Hepatocyte (in vitro differentiated cells): Measurements from ENCODE around the gene TCF7L2.

Experiments used
- EZH2 ChIP-seq: fragments of 200-600 bp; sonication (generic); IDR thresholded peaks from 2 replicates; pipeline ENCODE4 v1.6.1; 2016; ENCODE audit warnings: antibody characterized with exemption, mild to moderate bottlenecking, borderline replicate concordance
- EZH2phosphoT487 ChIP-seq: fragments of 200-600 bp; sonication (generic); IDR thresholded peaks from one replicate; pipeline ENCODE4 v1.6.1; 2018; ENCODE audit warnings: antibody characterized with exemption, mild to moderate bottlenecking, low read depth, moderate library complexity; ENCODE audit not compliant: unreplicated experiment, severe bottlenecking
- TF ChIP-seq, protein P1 (sequence below): fragments of 200-600 bp; sonication (generic); IDR thresholded peaks from 2 replicates; pipeline ENCODE4 v1.5.1; 2016; ENCODE audit warnings: antibody characterized with exemption, mild to moderate bottlenecking; ENCODE audit not compliant: poor library complexity

DNA sequence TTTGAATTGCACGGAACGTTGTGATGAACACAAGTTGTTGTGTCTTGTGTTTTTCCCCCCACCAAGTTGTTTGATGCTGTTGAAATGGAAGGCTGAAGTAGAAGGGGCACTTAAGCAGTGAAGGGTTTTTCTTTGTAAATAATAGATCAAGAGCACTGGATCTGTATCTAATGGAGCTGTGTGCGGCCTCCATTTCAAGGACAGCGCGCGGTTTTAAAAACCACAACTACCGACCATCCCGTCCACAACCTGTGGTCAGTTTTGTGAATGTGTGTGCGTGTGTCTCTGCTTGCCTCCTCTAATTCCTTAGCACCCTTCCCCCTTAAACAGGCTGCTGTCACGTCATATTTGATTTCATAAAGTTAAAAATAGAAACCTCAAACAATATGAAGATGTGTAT lies 165.5 kb downstream of the TCF7L2 start:
- no peak for TF ChIP-seq EZH2
- TF ChIP-seq, protein P1, sequence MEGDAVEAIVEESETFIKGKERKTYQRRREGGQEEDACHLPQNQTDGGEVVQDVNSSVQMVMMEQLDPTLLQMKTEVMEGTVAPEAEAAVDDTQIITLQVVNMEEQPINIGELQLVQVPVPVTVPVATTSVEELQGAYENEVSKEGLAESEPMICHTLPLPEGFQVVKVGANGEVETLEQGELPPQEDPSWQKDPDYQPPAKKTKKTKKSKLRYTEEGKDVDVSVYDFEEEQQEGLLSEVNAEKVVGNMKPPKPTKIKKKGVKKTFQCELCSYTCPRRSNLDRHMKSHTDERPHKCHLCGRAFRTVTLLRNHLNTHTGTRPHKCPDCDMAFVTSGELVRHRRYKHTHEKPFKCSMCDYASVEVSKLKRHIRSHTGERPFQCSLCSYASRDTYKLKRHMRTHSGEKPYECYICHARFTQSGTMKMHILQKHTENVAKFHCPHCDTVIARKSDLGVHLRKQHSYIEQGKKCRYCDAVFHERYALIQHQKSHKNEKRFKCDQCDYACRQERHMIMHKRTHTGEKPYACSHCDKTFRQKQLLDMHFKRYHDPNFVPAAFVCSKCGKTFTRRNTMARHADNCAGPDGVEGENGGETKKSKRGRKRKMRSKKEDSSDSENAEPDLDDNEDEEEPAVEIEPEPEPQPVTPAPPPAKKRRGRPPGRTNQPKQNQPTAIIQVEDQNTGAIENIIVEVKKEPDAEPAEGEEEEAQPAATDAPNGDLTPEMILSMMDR = no peak
- no peak for TF ChIP-seq EZH2phosphoT487
